GM12873 (cell line): ENCODE data around the gene MRC1.

Experiments
- TF ChIP-seq, protein P1 (sequence below): IDR thresholded peaks from 2 replicates; pipeline ENCODE4 v1.5.1; 2012; ENCODE audit warnings: low read depth, mild to moderate bottlenecking, moderate library complexity, low read length, control low read depth; ENCODE audit not compliant: insufficient read depth; ENCODE audit errors: missing control alignments

MRC1 gene

GRCh38 chr10:17795813-17796594 is 13.1 kb upstream of the MRC1 start:
- TF ChIP-seq, protein P1, sequence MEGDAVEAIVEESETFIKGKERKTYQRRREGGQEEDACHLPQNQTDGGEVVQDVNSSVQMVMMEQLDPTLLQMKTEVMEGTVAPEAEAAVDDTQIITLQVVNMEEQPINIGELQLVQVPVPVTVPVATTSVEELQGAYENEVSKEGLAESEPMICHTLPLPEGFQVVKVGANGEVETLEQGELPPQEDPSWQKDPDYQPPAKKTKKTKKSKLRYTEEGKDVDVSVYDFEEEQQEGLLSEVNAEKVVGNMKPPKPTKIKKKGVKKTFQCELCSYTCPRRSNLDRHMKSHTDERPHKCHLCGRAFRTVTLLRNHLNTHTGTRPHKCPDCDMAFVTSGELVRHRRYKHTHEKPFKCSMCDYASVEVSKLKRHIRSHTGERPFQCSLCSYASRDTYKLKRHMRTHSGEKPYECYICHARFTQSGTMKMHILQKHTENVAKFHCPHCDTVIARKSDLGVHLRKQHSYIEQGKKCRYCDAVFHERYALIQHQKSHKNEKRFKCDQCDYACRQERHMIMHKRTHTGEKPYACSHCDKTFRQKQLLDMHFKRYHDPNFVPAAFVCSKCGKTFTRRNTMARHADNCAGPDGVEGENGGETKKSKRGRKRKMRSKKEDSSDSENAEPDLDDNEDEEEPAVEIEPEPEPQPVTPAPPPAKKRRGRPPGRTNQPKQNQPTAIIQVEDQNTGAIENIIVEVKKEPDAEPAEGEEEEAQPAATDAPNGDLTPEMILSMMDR, result no peak

DNA sequence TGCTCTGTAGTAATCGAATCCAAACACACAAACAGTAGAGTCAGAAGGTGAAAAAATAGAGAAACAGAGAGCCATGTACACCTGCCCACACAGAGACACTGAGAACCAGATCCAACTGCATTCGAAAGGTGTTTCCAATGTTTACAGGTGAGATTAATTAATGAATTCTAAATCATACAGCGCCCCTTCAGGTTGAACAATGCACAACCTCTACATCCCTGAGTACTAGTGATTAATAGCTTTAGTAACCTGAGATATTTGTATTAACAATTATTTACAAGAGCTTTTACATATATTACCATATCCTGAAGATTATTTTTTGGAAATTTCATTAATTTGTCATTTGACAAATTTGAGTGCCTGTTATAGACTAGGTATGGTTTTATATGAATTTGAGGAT is 7.6 kb upstream of the MRC1 start:
- TF ChIP-seq, protein P1, result peak; percentile 15

DNA sequence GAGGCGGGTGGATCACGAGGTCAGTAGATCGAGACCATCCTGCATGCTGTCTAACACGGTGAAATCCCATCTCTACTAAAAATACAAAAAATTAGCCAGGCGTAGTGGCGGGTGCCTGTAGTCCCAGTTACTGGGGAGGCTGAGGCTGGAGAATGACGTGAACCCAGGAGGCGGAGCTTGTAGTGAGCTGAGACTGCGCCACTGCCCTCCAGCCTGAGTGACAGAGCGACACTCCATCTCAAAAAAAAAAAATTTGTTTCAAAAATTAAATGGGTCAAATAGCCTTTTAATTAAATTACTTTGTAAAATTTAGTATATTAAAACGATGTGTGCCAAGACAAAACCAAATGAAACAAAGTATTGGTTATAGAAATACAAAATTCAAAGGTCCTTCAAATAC is 6.8 kb upstream of the MRC1 start:
- TF ChIP-seq, protein P1, result no peak

DNA sequence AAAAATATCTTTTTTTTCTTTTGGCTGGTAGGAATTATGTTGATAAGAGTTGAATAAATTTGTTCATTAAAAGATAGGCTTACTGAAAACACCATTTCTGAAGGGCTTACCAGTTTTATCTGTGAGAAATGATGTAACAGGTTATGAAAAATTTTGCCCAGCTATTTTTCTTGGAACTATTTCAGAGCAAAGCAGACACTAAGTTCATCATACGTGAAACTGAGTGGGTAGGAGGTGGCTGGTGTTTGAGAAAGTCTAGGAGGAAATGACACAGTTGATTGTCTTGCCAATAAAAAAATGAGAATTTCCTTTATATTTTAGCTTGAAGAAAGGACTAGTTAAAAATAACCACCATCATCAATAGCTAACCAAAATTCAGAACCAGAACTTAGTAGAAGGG is 6.2 kb upstream of the MRC1 start:
- TF ChIP-seq, protein P1, result no peak

GRCh38 chr10:17805330-17805729 is 3.8 kb upstream of the MRC1 start:
- TF ChIP-seq, protein P1, result no peak

GRCh38 chr10:17805921-17806577 is 3.1 kb upstream of the MRC1 start:
- TF ChIP-seq, protein P1, result no peak

DNA sequence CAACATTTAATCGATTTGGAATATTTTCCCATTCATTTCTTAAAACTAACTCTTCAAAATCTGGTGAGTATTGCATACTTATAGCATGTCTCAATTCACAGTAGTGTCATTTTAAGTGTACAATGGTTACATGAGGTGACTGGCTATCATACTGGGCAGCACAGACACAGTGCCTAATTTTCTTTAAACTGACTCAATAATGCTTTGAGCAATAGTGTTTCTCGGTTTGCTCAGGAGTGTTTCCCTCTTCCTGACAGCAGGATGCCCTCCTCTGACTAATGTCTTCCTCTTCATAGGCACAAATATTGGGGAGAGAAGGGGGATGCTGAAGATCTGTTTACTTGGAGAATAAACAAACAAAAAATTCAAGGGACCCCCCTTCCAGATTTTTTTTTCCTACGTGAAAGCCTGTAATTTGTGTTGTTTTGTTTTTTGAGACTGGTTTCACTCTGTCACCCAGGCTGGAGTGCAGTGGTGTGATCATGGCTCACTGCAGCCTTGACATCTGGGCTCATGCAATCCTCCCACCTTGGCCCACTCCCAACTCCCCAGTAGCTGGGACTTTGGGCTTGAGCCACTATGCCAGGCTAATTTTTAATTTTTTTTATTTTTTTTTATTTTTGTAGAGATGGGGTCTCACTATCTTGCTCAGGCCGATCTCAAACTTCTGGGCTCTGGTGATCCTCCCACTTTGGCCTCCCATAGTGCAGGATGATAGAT is 2.2 kb downstream of the MRC1 start:
- TF ChIP-seq, protein P1, result no peak
